Cardiac septum (tissue), 1 donor: ENCODE measurements around the gene ANGEL2. TPM values are rescaled to one million over a fixed set of nuclear protein-coding genes. Genes with fewer than 3 reads are reported as not detected.
"Not testable (repeated sequence)": the region's sequence is repeated elsewhere in the genome, so short reads cannot be mapped to it uniquely, and the experiment has no call there.

Experiments used
- DNase-seq: peaks from one replicate; pipeline ENCODE4 v3.0.0-alpha.2; 2020; ENCODE audit warnings: low spot score
- intact Hi-C: fragments of 100-400 bp; cut with DNase I; formaldehyde crosslinking; loops from one replicate; pipeline ENCODE4 v1.14.0; 2022
- total RNA-seq: library from RNA; stranded (reverse); fragmentation: NEBNext Ultra II Directional; extraction: Animal tissue kit (Norgen Biotek cat#: 25700); gene quantifications from one replicate; pipeline ENCODE4 v1.2.1, GENCODE V29; 2021
- donor health status: DM: no; HTN: no; CAD: no.

ANGEL2 gene
- total RNA-seq, 1 donor from 2014 or later: 17.8 TPM

- no peak for DNase-seq
- intact Hi-C loops: loop anchor here (10.0 kb wide), 1 partner anchor 315 kb away; no protein-coding TSS in a partner anchor
These were observed 35.4 kb downstream of the ANGEL2 start for GRCh38 chr1:212980123-212980785.

GRCh38 chr1:212979340-212980122 lies 36.1 kb downstream of the ANGEL2 start:
- no peak for DNase-seq
- intact Hi-C loops: loop anchor here (10.0 kb wide), 1 partner anchor 315 kb away; no protein-coding TSS in a partner anchor

DNA sequence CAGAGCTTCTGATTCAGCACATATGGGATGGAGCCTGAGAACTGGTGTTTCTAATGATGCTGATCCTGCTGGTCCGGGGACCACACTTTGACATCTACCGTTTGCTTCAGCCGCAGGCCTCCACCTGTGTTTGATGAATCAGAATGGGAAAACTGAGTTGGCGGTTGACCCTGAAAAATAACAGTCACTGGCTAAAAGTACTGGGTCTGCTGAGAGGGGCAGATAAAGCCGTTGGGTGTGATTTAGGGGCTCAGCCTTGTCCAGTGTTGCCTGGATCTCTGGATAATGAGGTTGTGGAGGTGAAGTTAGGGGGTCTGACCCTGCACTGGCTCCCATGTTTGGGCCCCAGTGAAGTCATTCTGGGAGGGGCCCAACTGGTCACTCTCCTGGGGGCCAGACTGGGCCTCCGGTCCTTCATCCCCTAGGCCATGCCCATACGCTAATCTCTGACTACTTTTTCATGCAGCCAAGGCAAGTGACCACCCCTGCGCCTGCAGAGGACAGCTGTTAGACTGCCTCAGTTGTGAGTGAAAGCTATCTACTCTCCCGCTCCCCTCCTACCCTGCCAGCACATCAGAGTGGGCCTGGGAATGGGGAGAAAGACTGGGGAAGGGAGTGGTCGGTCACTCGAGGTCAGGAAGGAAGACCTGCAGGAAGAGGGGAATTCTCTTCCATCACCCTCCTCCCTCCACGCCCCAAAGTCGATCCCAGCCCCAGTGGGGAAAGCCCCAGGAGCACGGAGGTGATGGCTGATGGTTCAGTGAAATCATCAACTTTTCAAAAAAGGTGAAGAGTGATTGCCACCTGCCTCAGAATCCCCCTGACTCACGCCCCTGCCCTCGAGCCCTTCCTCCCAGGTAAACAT lies 37.7 kb downstream of the ANGEL2 start:
- DNase-seq: no peak
- intact Hi-C loops: no loop called here

GRCh38 chr1:212976586-212976985 lies 39.1 kb downstream of the ANGEL2 start:
- intact Hi-C loops: no loop called here
- DNase-seq: no peak

- DNase-seq: no peak
- intact Hi-C loops: no loop called here
These were observed 40.4 kb downstream of the ANGEL2 start for GRCh38 chr1:212975111-212975918.

DNA sequence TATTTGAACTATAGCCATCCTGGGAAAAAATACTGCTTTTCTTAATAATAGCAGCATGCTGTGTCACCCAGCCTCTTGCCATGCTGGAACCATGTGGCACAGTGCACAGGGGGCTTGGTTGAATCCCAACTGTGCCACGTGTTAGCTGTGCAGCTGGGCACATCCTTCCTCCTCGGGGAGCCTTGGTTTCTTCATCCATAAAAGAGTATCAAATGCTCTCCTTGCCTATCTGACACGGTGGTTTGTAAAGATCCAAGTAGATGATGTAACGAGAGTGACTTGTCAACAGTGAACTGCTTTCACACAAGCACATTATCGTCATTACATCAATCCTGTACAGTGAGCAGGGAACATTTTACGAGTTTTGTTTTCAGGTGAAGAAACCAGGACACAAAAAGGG lies 41.0 kb downstream of the ANGEL2 start:
- intact Hi-C loops: no loop called here

GRCh38 chr1:212973899-212974298 lies 41.8 kb downstream of the ANGEL2 start:
- intact Hi-C loops: no loop called here
- DNase-seq: no peak

More for the DNA sequence above, 41.0 kb downstream of the ANGEL2 start:
- DNase-seq: no peak

DNA sequence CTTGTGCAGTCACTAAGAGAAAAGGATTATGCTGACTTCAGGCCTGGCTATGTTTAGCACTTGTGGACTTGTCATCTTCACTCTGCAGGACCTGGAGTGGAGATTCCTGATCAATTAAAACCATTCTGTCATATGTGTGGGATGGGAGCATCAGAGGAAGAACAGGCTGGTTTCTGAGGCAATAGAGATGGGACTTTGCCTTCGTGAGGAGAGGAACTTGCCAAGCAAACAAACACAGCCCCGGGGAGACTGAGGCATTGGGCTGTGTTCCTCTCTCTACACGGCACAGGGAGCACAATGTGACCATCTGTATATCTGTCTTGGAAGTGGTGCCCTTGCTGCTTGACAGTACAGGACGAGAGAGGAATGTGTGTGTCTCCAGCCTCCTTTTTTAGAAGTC lies 42.2 kb downstream of the ANGEL2 start:
- intact Hi-C loops: no loop called here
- DNase-seq: no peak

GRCh38 chr1:212971312-212971711 lies 44.4 kb downstream of the ANGEL2 start:
- DNase-seq: no peak
- intact Hi-C loops: no loop called here

DNA sequence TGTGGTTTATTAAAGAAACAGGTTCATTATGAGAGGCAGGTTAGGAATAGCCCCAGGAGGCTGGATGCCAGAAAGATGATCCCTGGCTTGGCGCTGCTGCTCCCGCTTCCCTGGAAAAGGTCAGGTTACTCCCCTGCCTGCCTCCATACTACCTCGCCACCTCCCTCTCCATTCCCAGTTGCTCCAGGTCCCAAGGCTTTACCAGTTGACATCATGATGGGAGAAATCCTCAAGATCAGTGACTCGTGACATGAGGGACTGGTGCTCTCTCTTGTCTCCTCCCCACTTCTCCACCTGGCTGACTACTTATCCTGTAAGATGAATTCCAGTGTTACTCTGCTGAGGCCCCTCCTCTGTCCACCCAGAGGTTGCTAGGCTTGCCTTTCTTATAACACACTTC lies 45.6 kb downstream of the ANGEL2 start:
- intact Hi-C loops: no loop called here

GRCh38 chr1:212968368-212968863 lies 47.3 kb downstream of the ANGEL2 start:
- peak; percentile 33 for DNase-seq
- intact Hi-C loops: no loop called here

More for the DNA sequence above, 45.6 kb downstream of the ANGEL2 start:
- DNase-seq: no peak

GRCh38 chr1:212967801-212968200 lies 47.9 kb downstream of the ANGEL2 start:
- intact Hi-C loops: no loop called here
- peak; percentile 38 for DNase-seq

DNA sequence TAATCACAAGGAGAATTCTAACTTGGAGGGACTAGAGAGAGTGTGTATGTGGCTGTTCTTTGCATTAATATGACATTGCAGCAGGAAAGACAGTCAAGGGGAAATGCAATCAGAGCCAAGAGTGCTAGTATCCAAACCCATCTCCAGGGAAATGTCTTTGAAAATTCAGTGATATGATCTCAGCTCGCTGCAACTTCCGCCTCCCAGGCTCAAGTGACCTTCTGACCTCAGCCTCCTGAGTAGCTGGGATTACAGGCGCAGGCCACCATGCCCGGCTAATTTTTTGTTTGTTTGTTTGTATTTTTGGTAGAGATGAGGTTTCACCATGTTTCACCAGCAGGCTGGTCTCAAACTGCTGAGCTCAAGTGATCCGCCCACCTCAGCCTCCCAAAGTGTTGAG lies 49.1 kb downstream of the ANGEL2 start:
- peak; percentile 51 for DNase-seq
- intact Hi-C loops: no loop called here

DNA sequence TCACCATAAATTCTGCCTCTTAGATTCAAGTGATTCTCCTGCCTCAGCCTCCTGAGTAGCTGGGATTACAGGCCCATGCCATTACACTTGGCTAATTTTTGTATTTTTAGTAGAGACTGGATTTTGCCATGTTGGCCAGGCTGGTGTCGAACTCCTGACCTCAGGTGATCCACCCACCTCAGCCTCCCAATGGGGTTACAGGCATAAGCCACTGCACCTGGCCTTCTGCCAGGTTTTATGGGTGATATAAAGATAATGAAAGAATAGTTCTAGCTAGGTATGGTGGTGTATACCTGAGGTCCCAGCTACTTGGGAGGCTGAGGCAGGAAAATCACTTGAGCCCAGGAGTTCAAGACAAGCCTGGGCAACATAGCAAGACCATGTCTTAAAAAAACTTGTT lies 50.7 kb downstream of the ANGEL2 start:
- intact Hi-C loops, DNase-seq: not testable (repeated sequence)

- no peak for DNase-seq
- intact Hi-C loops: no loop called here
These were observed 51.6 kb downstream of the ANGEL2 start for GRCh38 chr1:212964102-212964501.

- intact Hi-C loops: no loop called here
- no peak for DNase-seq
These were observed 53.2 kb downstream of the ANGEL2 start for GRCh38 chr1:212962509-212962908.

- intact Hi-C loops: no loop called here
- no peak for DNase-seq
These were observed 54.7 kb downstream of the ANGEL2 start for GRCh38 chr1:212960932-212961331.

GRCh38 chr1:212959266-212960220 lies 56.1 kb downstream of the ANGEL2 start:
- DNase-seq: no peak
- intact Hi-C loops: no loop called here
